MM.1S (cell line): ENCODE data around the gene CD86.

Experiments used
- EZH2 ChIP-seq: fragments of 300-600 bp; sonication (generic); optimal IDR thresholded peaks from 2 replicates; pipeline ENCODE3; 2017; ENCODE audit warnings: low read depth, mild to moderate bottlenecking, antibody characterized with exemption, low read length, mixed read lengths
- EZH2phosphoT487 ChIP-seq: fragments of 300-600 bp; sonication (generic); IDR thresholded peaks from 2 replicates; pipeline ENCODE4 v1.6.1; 2018; ENCODE audit warnings: antibody characterized with exemption, low read length
- TF ChIP-seq, protein P1 (sequence below): fragments of 300-600 bp; sonication (generic); IDR thresholded peaks from 2 replicates; pipeline ENCODE4 v1.5.1; 2016; ENCODE audit warnings: antibody characterized with exemption, low read length, mixed read lengths

DNA sequence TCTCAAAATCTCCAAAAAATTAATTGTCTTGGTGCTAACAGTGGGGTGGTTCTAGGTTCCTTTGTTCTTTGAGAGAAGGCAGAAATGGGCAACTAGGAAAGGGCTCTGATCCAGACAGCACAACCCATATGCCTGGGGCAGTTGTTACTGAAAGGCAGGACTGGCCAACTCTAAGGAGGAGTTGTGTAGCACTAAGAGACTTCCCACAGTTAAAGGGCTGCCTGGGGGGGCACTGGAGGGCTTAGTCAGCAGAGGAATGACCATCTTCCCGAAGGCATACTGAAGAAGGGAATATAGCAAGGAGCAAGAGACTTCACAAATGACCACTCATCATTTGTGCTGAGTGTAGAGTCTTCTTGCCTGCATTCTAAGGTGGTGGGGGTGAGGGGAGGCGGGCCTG is 48.9 kb upstream of the CD86 start:
- TF ChIP-seq, protein P1, sequence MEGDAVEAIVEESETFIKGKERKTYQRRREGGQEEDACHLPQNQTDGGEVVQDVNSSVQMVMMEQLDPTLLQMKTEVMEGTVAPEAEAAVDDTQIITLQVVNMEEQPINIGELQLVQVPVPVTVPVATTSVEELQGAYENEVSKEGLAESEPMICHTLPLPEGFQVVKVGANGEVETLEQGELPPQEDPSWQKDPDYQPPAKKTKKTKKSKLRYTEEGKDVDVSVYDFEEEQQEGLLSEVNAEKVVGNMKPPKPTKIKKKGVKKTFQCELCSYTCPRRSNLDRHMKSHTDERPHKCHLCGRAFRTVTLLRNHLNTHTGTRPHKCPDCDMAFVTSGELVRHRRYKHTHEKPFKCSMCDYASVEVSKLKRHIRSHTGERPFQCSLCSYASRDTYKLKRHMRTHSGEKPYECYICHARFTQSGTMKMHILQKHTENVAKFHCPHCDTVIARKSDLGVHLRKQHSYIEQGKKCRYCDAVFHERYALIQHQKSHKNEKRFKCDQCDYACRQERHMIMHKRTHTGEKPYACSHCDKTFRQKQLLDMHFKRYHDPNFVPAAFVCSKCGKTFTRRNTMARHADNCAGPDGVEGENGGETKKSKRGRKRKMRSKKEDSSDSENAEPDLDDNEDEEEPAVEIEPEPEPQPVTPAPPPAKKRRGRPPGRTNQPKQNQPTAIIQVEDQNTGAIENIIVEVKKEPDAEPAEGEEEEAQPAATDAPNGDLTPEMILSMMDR, result no peak
- TF ChIP-seq EZH2phosphoT487 (no peak), EZH2 (no peak)
